PC-3 (cell line): Measurements from ENCODE around the gene P2RX6. TPM values are rescaled to one million over a fixed set of nuclear protein-coding genes. Genes with fewer than 3 reads are reported as not detected.

Experiments
- ATAC-seq: fragments of 200-7000 bp; cut with Tn5 transposase; 2 replicates; pipeline ENCODE4 v1.9.1; 2020; ENCODE audit warnings: mild to moderate bottlenecking, moderate library complexity
- BruUV-seq: library from RNA; stranded (reverse); fragments of 400-500 nt; replicated peaks from 2 replicates; lab custom pipeline; 2021; lab: Mats Ljungman, UMichigan
- CTCF ChIA-PET: fragments of 300-600 bp; sonication (Branson Sonifier 250); formaldehyde crosslinking; loops from one replicate; lab custom pipeline; 2022; ENCODE audit warnings: antibody characterized with exemption; lab: Charles Lee
- POLR2A ChIA-PET: fragments of 300-600 bp; sonication (Branson Sonifier 250); formaldehyde crosslinking; loops from one replicate; lab custom pipeline; 2022; ENCODE audit warnings: antibody characterized with exemption; ENCODE audit not compliant: unreplicated experiment; lab: Charles Lee
- DNase-seq: peaks from one replicate; pipeline ENCODE4 v3.0.0-alpha.2; 2015
- H2AFZ ChIP-seq: fragments of 300-600 bp; sonication (generic); 2 replicates; pipeline ENCODE4 v1.6.0; 2016; ENCODE audit warnings: antibody characterized with exemption, low read length
- H3F3A ChIP-seq: fragments of 300-600 bp; sonication (generic); one replicate; pipeline ENCODE4 v1.6.0; 2017; ENCODE audit warnings: antibody characterized with exemption, low read length, control low read depth, mild to moderate bottlenecking; ENCODE audit not compliant: unreplicated experiment
- H3K27ac ChIP-seq: fragments of 300-600 bp; sonication (generic); 2 replicates; pipeline ENCODE4 v1.5.1; 2016; ENCODE audit warnings: mild to moderate bottlenecking, low read length
- H3K27me3 ChIP-seq: fragments of 300-600 bp; sonication (generic); 2 replicates; pipeline ENCODE4 v1.6.1; 2016; ENCODE audit warnings: low read length, mixed read lengths
- H3K36me3 ChIP-seq: fragments of 300-600 bp; sonication (generic); 2 replicates; pipeline ENCODE4 v1.6.1; 2016; ENCODE audit warnings: low read depth, mixed run types, low read length, mixed read lengths
- H3K4me1 ChIP-seq: fragments of 300-600 bp; sonication (generic); 2 replicates; pipeline ENCODE4 v1.5.1; 2016; ENCODE audit warnings: low read length; ENCODE audit not compliant: insufficient read depth
- H3K4me2 ChIP-seq: fragments of 300-600 bp; sonication (generic); 2 replicates; pipeline ENCODE4 v1.6.0; 2016; ENCODE audit warnings: low read length
- H3K4me3 ChIP-seq: fragments of 300-600 bp; sonication (generic); 2 replicates; pipeline ENCODE4 v1.5.1; 2016; ENCODE audit warnings: mild to moderate bottlenecking, low read length, mixed read lengths
- H3K79me2 ChIP-seq: fragments of 300-600 bp; sonication (generic); 2 replicates; pipeline ENCODE4 v1.6.1; 2017; ENCODE audit warnings: low read length, mixed read lengths
- H3K9ac ChIP-seq: fragments of 300-600 bp; sonication (generic); 2 replicates; pipeline ENCODE4 v1.6.0; 2016; ENCODE audit warnings: mild to moderate bottlenecking, low read length
- H3K9me2 ChIP-seq: fragments of 300-600 bp; sonication (generic); replicated peaks from 2 replicates; pipeline ENCODE4 v1.6.1; 2016; ENCODE audit warnings: mixed run types, low read length, mixed read lengths
- H3K9me3 ChIP-seq: fragments of 300-600 bp; sonication (generic); 2 replicates; pipeline ENCODE4 v1.6.1; 2016; ENCODE audit warnings: low read length, mixed read lengths
- H4K20me1 ChIP-seq: fragments of 300-600 bp; sonication (generic); 2 replicates; pipeline ENCODE4 v1.6.1; 2016; ENCODE audit warnings: low read length, mixed read lengths
- EZH2 ChIP-seq: fragments of 300-600 bp; sonication (generic); IDR thresholded peaks from one replicate; pipeline ENCODE4 v1.6.1; 2017; ENCODE audit warnings: antibody characterized with exemption, mild to moderate bottlenecking, low read length; ENCODE audit not compliant: unreplicated experiment
- EZH2phosphoT487 ChIP-seq: fragments of 300-600 bp; sonication (generic); IDR thresholded peaks from 2 replicates; pipeline ENCODE4 v1.6.1; 2018; ENCODE audit warnings: mild to moderate bottlenecking, antibody characterized with exemption, low read length, borderline replicate concordance
- intact Hi-C: fragments of 100-400 bp; cut with micrococcal nuclease; formaldehyde crosslinking; loops from 2 replicates; pipeline ENCODE4 v1.9.0; 2023
- total RNA-seq: library from RNA; depleted of rRNA; stranded (reverse); fragments of >200 nt; gene quantifications from 2 replicates; pipeline ENCODE4 v1.2.3, GENCODE V29; 2014
- TF ChIP-seq, protein P1 (sequence below): fragments of 300-600 bp; sonication (generic); conservative IDR thresholded peaks from 2 replicates; pipeline ENCODE4 v1.5.1; 2017; ENCODE audit warnings: antibody characterized with exemption, low read depth, mild to moderate bottlenecking, low read length

The P2RX6 gene
- total RNA-seq, 1 experiment from 2014 or later: 1.1 TPM

DNA sequence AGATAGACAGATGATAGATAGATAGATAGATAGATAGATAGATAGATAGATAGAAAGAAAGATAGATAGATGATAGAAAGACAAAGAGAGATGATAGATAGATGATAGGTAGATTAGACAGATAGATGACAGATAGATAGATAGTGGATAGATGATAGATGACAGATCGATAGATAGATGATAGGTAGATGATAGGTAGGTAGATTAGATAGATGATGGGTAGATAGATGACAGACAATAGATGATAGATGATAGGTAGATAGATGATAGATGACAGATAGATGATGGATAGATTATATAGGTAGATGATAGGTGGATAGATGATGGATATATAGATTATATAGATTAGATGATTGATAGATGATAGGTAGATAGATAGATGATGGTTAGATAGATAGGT is 28.6 kb upstream of the P2RX6 start:
- no TSS peak for BruUV-seq
- H2AFZ ChIP-seq: no peak overlapping the region
- no peaks in the 10 kb centered on the region; the same call in 1 of the 2 replicates for H3K36me3 ChIP-seq
- H3K9ac ChIP-seq: no peak overlapping the region
- no peak overlapping the region for H3K4me3 ChIP-seq
- no peak overlapping the region for H3K27ac ChIP-seq
- H3K9me2 ChIP-seq: no peaks in the 10 kb centered on the region
- no peaks in the 10 kb centered on the region for H3K9me3 ChIP-seq
- intact Hi-C loops: no loop called here
- peaks cover 10% of the 10 kb centered on the region for H3K4me1 ChIP-seq
- DNase-seq: no peak
- no peaks in the 10 kb centered on the region for H3F3A ChIP-seq
- no peaks in the 10 kb centered on the region for H4K20me1 ChIP-seq
- no peaks in the 10 kb centered on the region for H3K27me3 ChIP-seq
- H3K4me2 ChIP-seq: no peak overlapping the region
- TF ChIP-seq EZH2phosphoT487 (no peak), EZH2 (no peak)
- TF ChIP-seq, protein P1, sequence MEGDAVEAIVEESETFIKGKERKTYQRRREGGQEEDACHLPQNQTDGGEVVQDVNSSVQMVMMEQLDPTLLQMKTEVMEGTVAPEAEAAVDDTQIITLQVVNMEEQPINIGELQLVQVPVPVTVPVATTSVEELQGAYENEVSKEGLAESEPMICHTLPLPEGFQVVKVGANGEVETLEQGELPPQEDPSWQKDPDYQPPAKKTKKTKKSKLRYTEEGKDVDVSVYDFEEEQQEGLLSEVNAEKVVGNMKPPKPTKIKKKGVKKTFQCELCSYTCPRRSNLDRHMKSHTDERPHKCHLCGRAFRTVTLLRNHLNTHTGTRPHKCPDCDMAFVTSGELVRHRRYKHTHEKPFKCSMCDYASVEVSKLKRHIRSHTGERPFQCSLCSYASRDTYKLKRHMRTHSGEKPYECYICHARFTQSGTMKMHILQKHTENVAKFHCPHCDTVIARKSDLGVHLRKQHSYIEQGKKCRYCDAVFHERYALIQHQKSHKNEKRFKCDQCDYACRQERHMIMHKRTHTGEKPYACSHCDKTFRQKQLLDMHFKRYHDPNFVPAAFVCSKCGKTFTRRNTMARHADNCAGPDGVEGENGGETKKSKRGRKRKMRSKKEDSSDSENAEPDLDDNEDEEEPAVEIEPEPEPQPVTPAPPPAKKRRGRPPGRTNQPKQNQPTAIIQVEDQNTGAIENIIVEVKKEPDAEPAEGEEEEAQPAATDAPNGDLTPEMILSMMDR: no peak
- POLR2A ChIA-PET: no interaction called here
- CTCF ChIA-PET: no interaction called here
- peaks cover 16% of the 10 kb centered on the region for H3K79me2 ChIP-seq
- no peak for ATAC-seq

DNA sequence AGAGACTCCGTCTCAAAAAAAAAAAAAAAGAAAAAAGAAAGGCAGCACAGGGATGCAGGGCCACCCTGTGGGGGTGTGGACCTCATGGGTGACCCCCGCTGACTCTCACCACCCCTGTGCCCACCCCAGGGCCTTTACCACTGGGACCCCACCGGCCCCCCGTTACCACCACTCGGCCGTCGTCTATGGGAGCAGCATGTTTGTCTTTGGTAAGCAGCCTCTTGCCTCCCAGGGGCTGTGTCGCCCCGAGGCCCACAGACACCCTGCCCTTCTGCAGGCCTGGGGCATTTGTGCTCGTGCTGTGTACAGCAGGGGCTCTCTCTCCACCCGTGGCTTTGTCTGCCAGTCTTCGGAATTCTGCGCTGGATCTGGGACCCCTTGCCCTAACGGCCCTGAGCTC is 27.6 kb upstream of the P2RX6 start:
- Histone ChIP-seq H3K4me2 (no peak overlapping the region), H3K9ac (no peak overlapping the region), H3K36me3 (no peaks in the 10 kb centered on the region; the same call in 1 of the 2 replicates), H3K79me2 (peaks cover 13% of the 10 kb centered on the region), H3K9me2 (no peaks in the 10 kb centered on the region), H2AFZ (no peak overlapping the region), H3K4me3 (no peak overlapping the region), H3K4me1 (peaks cover 8% of the 10 kb centered on the region; the same call in 1 of the 2 replicates), H3F3A (no peaks in the 10 kb centered on the region), H3K27me3 (no peaks in the 10 kb centered on the region), H3K27ac (no peak overlapping the region), H3K9me3 (no peaks in the 10 kb centered on the region), H4K20me1 (no peaks in the 10 kb centered on the region)
- TF ChIP-seq, protein P1: no peak
- TF ChIP-seq EZH2phosphoT487: no peak
- no peak for TF ChIP-seq EZH2
- intact Hi-C loops: no loop called here
- no peak for ATAC-seq
- ChIA-PET POLR2A (no interaction called here), CTCF (no interaction called here)
- BruUV-seq: no TSS peak
- DNase-seq: no peak

DNA sequence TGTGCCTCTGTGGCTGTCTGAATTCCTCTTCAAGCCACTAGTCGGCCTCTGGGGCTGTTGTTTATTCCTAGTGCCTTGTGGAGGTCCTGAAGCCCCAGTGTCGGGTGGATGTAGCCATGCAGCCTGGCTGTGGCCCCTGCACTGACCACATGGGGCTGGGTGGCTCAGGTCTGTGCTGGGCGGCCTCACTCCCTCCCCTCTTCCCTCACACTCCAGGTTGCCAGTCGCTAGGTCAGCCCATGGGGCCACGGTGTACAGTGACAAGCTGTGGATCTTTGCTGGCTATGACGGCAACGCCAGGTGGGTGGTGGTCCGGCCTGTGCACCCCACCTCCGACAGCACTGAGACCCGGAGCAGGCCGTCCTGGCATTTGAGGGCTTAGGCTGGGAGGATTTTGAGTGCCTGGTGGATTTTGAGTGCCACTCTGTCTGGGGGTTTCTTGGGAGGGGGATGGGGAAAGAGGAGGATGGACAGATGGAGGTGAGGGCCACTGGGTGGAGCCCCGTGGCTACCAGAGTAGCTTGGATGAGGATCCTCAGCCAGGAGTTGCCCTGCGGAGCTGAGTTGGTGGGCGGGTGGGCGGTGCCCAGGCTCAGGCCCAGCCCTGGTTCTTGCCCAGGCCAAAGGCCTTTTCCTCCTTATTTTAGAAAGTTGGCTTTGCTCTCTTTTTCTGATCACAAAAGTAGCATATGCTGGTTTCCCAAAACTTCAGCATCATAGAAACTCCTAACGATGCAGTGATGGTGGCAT is 26.2 kb upstream of the P2RX6 start:
- POLR2A ChIA-PET: no interaction called here
- BruUV-seq: no TSS peak
- no peaks in the 10 kb centered on the region; the same call in 1 of the 2 replicates for H3K36me3 ChIP-seq

More for the DNA sequence above, 26.2 kb upstream of the P2RX6 start:
- DNase-seq: no peak
- Histone ChIP-seq H3K27me3 (no peaks in the 10 kb centered on the region), H2AFZ (no peak overlapping the region), H3K9me3 (no peaks in the 10 kb centered on the region), H3K4me1 (no peaks in the 10 kb centered on the region), H3K9me2 (no peaks in the 10 kb centered on the region), H3K27ac (no peak overlapping the region), H3K4me2 (no peak overlapping the region), H3K79me2 (no peaks in the 10 kb centered on the region), H4K20me1 (no peaks in the 10 kb centered on the region), H3K4me3 (no peak overlapping the region), H3K9ac (no peak overlapping the region), H3F3A (no peaks in the 10 kb centered on the region)
- CTCF ChIA-PET: no interaction called here
- TF ChIP-seq EZH2 (no peak), EZH2phosphoT487 (no peak)
- TF ChIP-seq, protein P1: no peak
- intact Hi-C loops: no loop called here
- ATAC-seq: no peak
